ENCODE measurements around the gene OR7D2. TPM values are rescaled to one million over a fixed set of nuclear protein-coding genes. Genes with fewer than 3 reads are reported as not detected.

OR7D2 gene
- total and polyA plus RNA-seq, 2 experiments from 2014 or later, result not detected

- TF ChIP-seq ZNF331 (CRISPR knock-in tag; IDR thresholded peaks at IDR 0.05; ENCODE audit: low read depth) (no peak), POLR2AphosphoS5 (IDR thresholded peaks at IDR 0.05; ENCODE audit: low read depth) (no peak), CREB1 (CRISPR knock-in tag; IDR thresholded peaks at IDR 0.05; ENCODE audit: low read depth) (no peak), EZH2 (IDR thresholded peaks at IDR 0.05; ENCODE audit: low read depth, unreplicated experiment) (no peak)
These were observed 7.3 kb upstream of the OR7D2 start (continued) for GRCh38 chr19:9171393-9171991.

- no peak overlapping the region for H3K27ac Mint-ChIP-seq
- H3K4me1 Mint-ChIP-seq, result no peaks in the 10 kb centered on the region
- DNase-seq (ENCODE audit: low spot score) (no peak), ATAC-seq (no peak)
- Histone ChIP-seq H3K4me3 (no peak overlapping the region), H3K9me2 (ENCODE audit: insufficient read depth) (no peaks in the 10 kb centered on the region), H4K20me1 (replicated peaks; ENCODE audit: insufficient read depth) (no peaks in the 10 kb centered on the region), H3K27me3 (ENCODE audit: insufficient read depth) (no peaks in the 10 kb centered on the region), H3K27ac (ENCODE audit: low read depth) (no peak overlapping the region), H3K36me3 (ENCODE audit: insufficient read depth) (no peaks in the 10 kb centered on the region), H3F3A (replicated peaks; ENCODE audit: low read depth) (no peaks in the 10 kb centered on the region), H3K4me2 (no peak overlapping the region), H3K79me2 (replicated peaks; ENCODE audit: insufficient read depth) (no peaks in the 10 kb centered on the region), H3K4me1 (ENCODE audit: insufficient read depth) (no peaks in the 10 kb centered on the region), H2AFZ (no peak overlapping the region)
- peaks cover 92% of the 10 kb centered on the region for H3K9me3 Mint-ChIP-seq
- no peaks in the 10 kb centered on the region for H3K27me3 Mint-ChIP-seq (ENCODE audit: insufficient read depth, low read depth, poor library complexity)
- H3K36me3 Mint-ChIP-seq (ENCODE audit: low read depth), result peaks cover 22% of the 10 kb centered on the region
- H3K4me3 Mint-ChIP-seq, result no peak overlapping the region
- TF ChIP-seq, protein P1, sequence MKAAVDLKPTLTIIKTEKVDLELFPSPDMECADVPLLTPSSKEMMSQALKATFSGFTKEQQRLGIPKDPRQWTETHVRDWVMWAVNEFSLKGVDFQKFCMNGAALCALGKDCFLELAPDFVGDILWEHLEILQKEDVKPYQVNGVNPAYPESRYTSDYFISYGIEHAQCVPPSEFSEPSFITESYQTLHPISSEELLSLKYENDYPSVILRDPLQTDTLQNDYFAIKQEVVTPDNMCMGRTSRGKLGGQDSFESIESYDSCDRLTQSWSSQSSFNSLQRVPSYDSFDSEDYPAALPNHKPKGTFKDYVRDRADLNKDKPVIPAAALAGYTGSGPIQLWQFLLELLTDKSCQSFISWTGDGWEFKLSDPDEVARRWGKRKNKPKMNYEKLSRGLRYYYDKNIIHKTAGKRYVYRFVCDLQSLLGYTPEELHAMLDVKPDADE (IDR thresholded peaks at IDR 0.05), result no peak
- TF ChIP-seq, protein P2, sequence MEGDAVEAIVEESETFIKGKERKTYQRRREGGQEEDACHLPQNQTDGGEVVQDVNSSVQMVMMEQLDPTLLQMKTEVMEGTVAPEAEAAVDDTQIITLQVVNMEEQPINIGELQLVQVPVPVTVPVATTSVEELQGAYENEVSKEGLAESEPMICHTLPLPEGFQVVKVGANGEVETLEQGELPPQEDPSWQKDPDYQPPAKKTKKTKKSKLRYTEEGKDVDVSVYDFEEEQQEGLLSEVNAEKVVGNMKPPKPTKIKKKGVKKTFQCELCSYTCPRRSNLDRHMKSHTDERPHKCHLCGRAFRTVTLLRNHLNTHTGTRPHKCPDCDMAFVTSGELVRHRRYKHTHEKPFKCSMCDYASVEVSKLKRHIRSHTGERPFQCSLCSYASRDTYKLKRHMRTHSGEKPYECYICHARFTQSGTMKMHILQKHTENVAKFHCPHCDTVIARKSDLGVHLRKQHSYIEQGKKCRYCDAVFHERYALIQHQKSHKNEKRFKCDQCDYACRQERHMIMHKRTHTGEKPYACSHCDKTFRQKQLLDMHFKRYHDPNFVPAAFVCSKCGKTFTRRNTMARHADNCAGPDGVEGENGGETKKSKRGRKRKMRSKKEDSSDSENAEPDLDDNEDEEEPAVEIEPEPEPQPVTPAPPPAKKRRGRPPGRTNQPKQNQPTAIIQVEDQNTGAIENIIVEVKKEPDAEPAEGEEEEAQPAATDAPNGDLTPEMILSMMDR (conservative IDR thresholded peaks at IDR 0.05; ENCODE audit: low read depth in 2 of 2), result no peak
- no peak for TF ChIP-seq REST (IDR thresholded peaks at IDR 0.05; ENCODE audit: unreplicated experiment)
- TF ChIP-seq STAT1 (IDR thresholded peaks at IDR 0.05; ENCODE audit: unreplicated experiment), result no peak
- TF ChIP-seq ZNF462 (CRISPR knock-in tag; IDR thresholded peaks at IDR 0.05), result no peak
- no peak for TF ChIP-seq NANOG (IDR thresholded peaks at IDR 0.05; ENCODE audit: borderline replicate concordance)
- TF ChIP-seq ZNF114 (CRISPR knock-in tag; IDR thresholded peaks at IDR 0.05), result no peak
- TF ChIP-seq JUNB (IDR thresholded peaks at IDR 0.05; ENCODE audit: unreplicated experiment), result no peak
- no peak for TF ChIP-seq POLR2AphosphoS5 (IDR thresholded peaks at IDR 0.05; ENCODE audit: low read depth)
- TF ChIP-seq CREB1 (CRISPR knock-in tag; IDR thresholded peaks at IDR 0.05; ENCODE audit: low read depth), result no peak
- no peak for TF ChIP-seq EZH2 (IDR thresholded peaks at IDR 0.05; ENCODE audit: low read depth, unreplicated experiment)
- TF ChIP-seq ZNF331 (CRISPR knock-in tag; IDR thresholded peaks at IDR 0.05; ENCODE audit: low read depth), result no peak
These were observed 3.5 kb upstream of the OR7D2 start for GRCh38 chr19:9175326-9175725.
